PC-9 (cell line): ENCODE data around the gene MRPL49.

Experiments used
- EZH2 ChIP-seq: fragments of 200-600 bp; sonication (generic); IDR thresholded peaks from 2 replicates; pipeline ENCODE4 v1.8.0; 2017; ENCODE audit warnings: antibody characterized with exemption, low read depth
- TF ChIP-seq, protein P1 (sequence below): fragments of 200-600 bp; sonication (generic); conservative IDR thresholded peaks from 2 replicates; pipeline ENCODE4 v1.6.1; 2017; ENCODE audit warnings: mixed run types, antibody characterized with exemption, mild to moderate bottlenecking, moderate library complexity

DNA sequence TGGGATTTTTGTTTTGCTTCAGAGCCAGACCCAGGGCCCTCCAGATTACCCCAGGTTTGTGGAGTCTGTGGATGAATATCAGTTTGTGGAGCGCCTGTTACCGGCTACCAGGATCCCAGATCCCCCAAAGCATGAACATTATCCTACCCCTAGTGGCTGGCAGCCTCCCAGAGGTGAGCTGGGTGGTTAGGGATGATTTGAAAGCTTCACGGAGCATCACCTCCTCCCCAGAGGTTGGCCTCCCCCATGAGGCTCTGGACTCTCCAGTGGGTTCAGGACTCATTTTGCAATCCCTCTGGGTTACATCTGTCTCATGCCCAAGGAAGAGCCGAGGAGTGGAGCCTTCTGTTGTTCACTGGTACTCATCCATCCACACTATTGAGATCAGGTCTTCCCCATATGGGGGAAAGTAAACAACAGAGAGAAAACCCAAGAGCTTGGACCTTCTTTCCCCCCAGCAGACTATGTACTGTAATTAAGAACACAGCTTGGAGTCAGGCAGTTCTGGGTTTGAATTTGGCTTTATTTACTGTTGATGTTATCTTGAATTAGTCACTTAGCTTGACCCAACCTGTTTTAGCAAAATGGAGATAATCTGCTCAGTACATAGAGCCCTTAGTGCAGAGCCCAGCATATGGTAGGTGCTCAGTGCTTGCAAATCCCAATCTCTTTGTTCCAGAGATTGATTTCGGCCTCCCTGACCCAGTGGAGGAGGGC, 2.5 kb downstream of the MRPL49 start:
- TF ChIP-seq, protein P1, sequence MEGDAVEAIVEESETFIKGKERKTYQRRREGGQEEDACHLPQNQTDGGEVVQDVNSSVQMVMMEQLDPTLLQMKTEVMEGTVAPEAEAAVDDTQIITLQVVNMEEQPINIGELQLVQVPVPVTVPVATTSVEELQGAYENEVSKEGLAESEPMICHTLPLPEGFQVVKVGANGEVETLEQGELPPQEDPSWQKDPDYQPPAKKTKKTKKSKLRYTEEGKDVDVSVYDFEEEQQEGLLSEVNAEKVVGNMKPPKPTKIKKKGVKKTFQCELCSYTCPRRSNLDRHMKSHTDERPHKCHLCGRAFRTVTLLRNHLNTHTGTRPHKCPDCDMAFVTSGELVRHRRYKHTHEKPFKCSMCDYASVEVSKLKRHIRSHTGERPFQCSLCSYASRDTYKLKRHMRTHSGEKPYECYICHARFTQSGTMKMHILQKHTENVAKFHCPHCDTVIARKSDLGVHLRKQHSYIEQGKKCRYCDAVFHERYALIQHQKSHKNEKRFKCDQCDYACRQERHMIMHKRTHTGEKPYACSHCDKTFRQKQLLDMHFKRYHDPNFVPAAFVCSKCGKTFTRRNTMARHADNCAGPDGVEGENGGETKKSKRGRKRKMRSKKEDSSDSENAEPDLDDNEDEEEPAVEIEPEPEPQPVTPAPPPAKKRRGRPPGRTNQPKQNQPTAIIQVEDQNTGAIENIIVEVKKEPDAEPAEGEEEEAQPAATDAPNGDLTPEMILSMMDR: no peak
- TF ChIP-seq EZH2: no peak
